Limb (tissue), 2 donors: ENCODE results near the gene EYS.
"Not testable (repeated sequence)": the region's sequence is repeated elsewhere in the genome, so short reads cannot be mapped to it uniquely, and the experiment has no call there.

ENCODE experiments used
- DNase-seq, 2 donors: peaks; one replicate each; pipeline ENCODE4 v3.0.0-alpha.2; 2016; ENCODE audit errors: extremely low spot score in 2 of 2

Gene EYS

DNA sequence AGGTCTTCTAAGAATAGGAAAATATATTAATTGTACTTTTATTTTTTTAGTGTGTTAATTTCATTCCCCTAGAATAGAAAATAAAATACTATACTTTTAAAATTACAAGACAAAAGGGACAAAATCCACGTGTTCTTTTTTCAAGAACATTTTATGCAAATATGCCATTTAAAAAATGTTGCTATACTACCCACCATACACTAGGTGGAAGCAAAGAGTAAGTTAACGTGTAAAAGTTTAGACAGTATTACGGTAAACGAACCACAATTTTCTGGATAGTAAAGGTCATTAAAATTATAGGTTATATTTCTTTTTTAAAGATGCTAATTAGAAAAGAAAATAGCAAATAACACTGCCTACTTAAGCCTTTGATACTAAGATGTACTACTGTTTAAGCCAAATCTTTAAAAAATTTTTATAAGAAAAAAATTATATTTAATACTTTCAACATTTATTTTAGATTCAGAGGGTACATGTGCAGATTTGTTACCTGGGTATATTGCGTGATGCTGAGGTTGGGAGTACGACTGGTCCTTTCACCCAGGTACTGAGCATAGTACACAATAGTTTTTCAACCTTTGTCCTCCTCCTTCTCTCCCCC is 1783.8 kb downstream of the EYS start:
- DNase-seq: peak in 1 of 2 donors; percentile 70

- no peak for DNase-seq
Measured at GRCh38 chr6:63919556-63920110, 1787.4 kb downstream of the EYS start.

- no peak for DNase-seq
Measured at GRCh38 chr6:63912887-63913286, 1794.1 kb downstream of the EYS start.

DNA sequence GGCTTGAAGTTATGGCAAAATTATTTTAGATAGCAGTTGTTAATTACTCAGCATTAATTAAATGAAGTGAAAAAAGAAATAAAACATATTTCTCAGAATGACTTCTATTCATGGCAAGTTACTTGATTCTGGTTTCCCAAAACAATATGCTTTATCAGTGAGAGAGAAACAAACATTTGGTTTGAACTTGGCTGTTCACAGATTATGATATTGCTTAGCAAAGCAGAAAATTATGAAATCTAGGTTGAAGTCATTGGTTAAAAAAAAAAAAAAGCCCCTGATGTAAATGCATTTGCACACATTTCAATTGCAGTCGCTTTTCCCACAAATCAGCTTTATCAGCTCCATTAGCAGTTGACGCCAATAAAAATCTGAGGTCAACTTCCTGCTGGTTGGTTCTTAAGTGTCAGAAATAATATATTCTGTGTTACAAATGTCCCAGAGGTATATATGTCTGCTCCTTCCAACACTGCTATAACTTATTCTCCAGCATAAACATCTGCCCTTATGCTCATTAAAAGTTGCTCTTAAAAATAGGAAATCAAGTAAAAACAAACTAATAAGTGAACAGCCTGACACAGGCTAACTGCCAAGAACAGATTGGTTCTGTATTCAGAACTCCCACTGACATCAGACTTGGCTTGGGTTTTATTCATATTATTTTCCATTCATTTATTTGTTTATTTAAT is 1796.0 kb downstream of the EYS start:
- DNase-seq: peak in 1 of 2 donors; percentile 22

DNA sequence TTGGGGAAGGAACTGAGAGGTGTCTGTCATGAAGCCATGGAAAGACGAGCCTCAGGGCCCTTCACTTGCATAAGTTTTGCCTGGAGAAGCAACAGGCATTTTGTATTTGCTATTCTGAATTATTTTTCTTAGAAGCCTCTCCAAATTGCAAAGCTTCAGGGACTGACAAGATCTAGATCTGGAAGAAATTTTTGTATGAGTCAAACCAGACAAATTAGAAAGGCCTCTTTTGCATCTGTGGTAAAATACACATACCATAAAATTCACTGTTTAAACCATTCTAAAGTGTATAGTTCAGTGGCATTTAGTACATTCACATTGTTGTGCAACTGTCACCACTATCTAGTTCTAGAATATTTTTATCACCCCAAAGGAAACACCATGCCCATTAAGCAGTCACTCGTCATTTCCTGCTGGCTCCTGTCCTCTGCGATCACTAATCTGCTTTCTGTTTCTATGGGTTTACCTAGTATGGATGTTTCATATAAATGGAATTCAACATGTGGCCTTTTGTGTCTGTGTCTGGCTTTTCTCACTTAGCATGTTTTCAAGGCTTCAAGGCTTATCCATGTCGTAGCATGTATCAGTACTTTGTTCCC is 1802.3 kb downstream of the EYS start:
- no peak for DNase-seq

- no peak for DNase-seq
Measured at GRCh38 chr6:63899550-63899949, 1807.5 kb downstream of the EYS start.

- DNase-seq: no peak
Measured at GRCh38 chr6:63897952-63898351, 1809.1 kb downstream of the EYS start.

DNA sequence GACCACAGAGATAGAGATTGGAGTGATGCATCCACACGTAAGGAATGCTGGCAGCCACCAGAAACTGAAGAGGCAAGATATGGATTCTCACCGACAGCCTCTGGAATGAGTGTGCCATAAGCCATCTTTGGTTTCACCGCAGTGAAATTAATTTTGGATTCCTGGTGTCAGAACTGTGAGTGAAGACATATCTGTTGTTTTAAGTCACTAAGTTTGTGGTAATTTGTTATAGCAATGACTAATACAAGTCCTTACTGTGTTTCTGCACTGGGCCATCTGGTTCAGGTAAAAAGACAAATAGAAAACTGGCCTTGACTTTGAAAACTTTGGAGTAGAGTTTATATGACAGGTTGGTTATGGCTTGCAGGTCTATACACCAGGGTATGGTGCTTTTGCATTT is 1809.6 kb downstream of the EYS start:
- no peak for DNase-seq

GRCh38 chr6:63888416-63888815 is 1818.6 kb downstream of the EYS start:
- no peak for DNase-seq

DNA sequence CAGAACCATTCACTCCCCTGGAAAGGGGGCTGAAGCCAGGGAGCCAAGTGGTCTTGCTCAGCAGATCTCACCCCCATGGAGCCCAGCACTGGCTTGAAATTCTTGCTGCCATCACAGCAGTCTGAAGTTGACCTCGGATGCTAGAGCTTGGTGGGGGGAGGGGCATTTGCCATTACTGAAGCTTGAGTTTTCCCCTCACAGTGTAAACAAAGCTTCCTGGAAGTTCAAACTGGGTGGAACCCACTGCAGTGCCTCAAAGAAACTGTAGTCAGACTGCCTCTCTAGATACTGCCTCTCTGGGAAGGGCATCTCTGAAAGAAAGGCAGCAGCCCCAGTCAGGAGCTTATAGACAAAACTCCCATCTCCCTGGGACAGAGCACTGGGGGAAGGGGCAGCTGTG is 1819.2 kb downstream of the EYS start:
- not testable (repeated sequence) for DNase-seq

GRCh38 chr6:63887002-63887751 is 1819.8 kb downstream of the EYS start:
- no peak for DNase-seq

DNA sequence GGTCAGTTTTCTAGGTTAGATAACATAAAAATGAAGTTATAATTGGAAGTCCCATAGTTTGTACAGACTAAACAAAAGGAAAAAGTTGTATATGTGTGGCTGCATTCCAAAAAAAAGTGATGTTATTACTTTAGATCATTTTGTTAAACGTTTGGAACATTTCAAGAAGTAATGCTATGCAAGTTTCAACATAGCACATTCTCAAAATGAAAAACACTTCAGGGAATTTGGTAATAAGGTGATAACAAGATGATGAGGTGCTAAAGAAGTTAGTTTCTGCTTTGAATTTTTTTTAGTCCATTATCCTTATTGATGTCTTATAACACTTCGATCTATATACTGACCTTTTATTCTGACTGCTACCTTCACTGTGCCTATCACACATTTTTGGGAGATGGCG is 1820.7 kb downstream of the EYS start:
- peak in 1 of 2 donors; percentile 18 for DNase-seq

- no peak for DNase-seq
Measured at GRCh38 chr6:63883597-63883996, 1823.4 kb downstream of the EYS start.

DNA sequence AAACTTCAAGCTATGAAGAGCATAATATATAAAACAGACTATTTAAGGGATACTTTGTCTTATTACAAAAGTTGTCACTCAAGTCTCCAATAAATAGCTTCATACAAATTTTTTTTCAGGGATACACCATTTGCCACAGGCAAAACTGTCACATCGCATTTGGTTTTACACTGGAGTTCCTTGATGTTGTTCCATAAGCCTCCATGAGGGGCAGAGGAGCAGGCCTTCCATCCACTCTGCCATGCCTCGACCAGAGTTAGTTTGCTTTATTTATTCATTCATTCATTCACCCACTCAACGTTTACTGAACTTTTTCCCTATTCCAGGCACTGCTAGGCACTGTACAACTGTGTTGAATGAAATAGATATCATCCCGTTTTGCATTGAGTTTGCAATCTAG is 1824.8 kb downstream of the EYS start:
- no peak for DNase-seq

- no peak for DNase-seq
Measured at GRCh38 chr6:63881791-63882190, 1825.2 kb downstream of the EYS start.

DNA sequence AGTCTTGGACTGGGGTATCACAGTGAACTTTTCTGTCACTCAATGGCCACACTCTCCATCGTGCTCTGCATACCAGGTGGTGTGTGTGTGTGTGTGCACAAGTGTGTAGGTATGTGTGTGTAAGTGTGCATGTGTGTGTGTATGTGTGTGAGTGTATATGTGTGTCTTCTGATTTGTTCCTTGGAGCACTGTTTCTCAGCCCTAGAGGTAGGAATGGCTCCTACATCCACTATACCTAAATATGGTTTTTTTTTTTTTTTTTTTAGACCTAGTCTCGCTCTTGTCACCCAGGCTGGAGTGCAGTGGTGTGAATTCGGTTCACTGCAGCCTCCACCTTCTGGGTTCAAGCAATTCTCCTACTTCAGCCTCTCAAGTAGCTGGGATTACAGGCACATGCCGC is 1834.8 kb downstream of the EYS start:
- no peak for DNase-seq

- DNase-seq: no peak
Measured at GRCh38 chr6:63868351-63868750, 1838.7 kb downstream of the EYS start.

- DNase-seq: no peak
Measured at GRCh38 chr6:63864671-63865318, 1842.2 kb downstream of the EYS start.

GRCh38 chr6:63864061-63864460 is 1843.0 kb downstream of the EYS start:
- no peak for DNase-seq

DNA sequence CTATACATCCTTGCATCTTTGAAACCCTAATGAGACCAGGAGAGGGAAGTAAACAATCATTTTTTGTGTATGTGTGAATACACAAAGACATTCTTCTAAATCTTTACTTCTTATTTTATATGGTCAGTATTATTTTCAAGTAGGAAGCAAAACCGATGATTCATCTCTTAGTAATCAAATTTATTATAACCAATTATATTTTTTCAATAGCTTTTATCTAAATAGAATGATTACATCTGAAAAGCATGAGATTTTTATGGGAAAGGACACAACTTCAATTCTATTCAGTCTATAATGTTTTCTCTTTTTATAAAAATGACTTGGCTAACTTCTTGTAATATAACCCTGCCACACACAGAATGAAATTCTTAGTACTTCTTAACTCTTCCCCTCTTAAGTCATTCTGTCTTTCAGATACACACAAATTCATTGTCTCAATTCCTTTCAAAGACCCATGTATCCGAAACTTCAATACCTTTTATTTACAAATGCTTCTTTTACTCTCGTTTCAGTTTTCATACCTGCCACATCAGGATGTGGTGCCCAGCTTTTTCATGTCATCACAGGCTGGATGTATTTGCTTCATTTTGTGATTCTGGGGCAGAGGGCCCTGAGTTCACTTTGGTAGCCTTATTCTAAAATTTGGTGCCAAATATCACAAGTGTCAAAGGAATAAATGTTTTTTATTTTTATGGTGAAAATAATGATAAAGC is 1844.4 kb downstream of the EYS start:
- DNase-seq: no peak

DNA sequence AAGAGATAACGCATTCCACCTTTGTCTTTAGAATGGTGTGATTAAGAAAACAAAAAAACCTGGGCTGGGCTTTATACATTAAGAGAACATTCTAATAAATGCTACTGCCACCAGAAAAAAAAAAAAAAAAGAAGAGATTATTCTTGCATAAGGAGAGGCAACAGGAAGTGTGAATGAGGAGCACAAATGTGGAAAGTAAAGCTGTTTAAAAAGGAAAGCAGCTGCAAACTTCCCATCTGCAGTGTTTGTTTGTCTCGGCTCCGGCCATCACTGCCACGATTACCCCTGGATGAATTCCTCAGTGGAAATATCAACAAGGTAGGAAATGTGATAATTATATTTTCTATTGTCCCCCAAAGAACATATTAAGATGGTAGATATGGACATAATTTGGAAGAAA is 1847.5 kb downstream of the EYS start:
- no peak for DNase-seq
